ENCODE data around the gene BEST1.
"Not testable (repeated sequence)": the region's sequence is repeated elsewhere in the genome, so short reads cannot be mapped to it uniquely, and the experiment has no call there.

Gene BEST1

DNA sequence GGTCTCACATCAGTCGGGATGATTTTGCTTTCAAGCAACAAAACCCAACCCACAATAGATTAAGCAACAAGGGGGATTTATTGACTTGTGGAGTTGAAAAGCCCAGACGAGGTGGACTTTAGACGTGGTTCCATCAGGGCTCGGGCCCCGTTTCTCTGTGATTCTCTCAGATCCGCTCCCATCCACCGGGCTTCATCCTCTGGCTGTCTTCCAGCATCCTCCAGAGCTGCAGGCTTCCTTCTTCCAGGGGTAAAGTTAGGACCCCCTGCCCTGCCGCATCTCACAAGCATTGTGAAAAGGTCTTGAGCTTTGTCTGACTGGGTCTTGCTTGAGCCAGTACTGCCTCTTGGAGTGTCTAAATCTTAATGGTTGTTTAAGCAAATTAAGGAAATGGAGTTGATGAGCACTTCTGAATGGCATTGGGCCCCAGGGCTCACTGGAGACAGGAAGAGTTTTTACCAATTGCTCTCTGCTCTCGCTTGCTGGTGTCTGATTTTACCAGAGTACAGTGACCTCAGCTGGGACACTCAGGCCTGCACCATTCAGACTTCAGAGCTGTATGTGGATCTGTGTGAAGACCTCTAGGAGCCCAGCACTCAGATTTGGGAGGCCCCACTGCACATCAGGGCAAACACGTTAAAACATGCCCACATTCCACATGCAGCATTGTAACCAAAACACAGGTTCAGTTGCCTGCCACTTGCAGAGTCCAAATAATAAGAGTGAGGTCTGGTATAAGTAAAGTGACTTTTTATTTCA lies 30.8 kb downstream of the BEST1 start:
- DNase-seq: no peak

GRCh38 chr11:61983419-61983818 lies 33.3 kb downstream of the BEST1 start:
- DNase-seq: no peak

DNA sequence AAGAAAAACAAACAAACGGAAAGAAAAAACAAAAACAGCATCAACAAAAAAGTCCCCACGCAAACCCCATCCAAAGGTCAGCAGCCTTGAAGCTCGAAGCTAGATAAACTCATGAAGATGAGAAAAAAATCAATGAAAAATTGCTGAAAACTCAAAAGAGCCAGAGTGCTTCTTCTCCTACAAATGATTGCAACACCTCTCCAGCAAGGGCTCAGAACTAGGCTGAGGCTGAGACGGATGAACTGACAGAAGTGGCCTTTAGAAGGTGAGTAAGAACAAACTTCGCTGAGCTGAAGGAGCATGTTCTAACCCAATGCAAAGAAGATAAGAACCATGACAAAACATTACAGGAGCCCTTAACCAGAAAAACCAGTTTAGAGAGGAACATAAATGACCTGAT lies 35.7 kb downstream of the BEST1 start:
- no peak for DNase-seq

DNA sequence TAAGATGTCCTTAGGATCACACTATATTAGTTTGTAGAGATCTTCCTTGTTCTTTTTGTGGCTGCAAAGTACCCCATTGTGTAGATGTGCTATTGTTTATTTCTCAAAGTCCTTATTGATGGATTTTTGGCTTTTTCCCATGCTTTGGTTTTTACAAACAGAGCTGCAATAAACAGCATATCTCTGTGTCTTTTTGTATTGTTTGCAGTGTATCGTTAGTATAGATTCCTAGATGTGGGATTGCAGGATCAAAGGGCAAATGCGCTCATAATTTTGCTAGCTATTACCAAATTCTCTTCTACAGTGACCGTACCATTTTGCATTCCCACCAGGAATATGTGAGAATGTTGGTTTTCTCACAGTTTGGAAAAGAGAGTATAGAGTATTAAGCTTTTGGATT lies 44.8 kb downstream of the BEST1 start:
- DNase-seq: no peak

DNA sequence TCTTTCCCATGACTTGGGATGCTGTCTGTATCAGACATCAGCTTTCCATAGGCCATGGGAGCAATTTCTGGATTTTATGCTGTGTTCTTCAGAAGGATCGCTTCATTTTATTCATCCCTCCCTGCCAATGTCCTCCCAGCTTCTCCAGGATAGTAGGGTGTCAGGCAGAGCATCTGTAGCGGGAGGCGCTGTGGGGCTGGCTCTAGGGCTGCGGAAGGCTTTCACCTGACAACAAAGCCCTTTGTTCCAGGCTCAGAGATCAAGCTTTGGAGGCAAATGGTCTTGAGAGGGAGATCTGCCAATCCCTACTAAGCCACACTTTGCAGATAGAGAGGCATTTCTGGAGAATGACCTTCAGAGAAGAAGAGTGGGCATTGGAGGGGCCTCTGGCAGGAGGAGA lies 46.8 kb downstream of the BEST1 start:
- no peak for DNase-seq

- no peak for DNase-seq
Observed at GRCh38 chr11:61999141-61999975, 49.2 kb downstream of the BEST1 start.

GRCh38 chr11:62000539-62001446 lies 50.6 kb downstream of the BEST1 start:
- DNase-seq: no peak

GRCh38 chr11:62001450-62002191 lies 51.5 kb downstream of the BEST1 start:
- no peak for DNase-seq

- DNase-seq: not testable (repeated sequence)
Observed at GRCh38 chr11:62002283-62002682, 52.1 kb downstream of the BEST1 start.

GRCh38 chr11:62004473-62004872 lies 54.3 kb downstream of the BEST1 start:
- no peak for DNase-seq

- DNase-seq: no peak
Observed at GRCh38 chr11:62008193-62008592, 58.0 kb downstream of the BEST1 start.

DNA sequence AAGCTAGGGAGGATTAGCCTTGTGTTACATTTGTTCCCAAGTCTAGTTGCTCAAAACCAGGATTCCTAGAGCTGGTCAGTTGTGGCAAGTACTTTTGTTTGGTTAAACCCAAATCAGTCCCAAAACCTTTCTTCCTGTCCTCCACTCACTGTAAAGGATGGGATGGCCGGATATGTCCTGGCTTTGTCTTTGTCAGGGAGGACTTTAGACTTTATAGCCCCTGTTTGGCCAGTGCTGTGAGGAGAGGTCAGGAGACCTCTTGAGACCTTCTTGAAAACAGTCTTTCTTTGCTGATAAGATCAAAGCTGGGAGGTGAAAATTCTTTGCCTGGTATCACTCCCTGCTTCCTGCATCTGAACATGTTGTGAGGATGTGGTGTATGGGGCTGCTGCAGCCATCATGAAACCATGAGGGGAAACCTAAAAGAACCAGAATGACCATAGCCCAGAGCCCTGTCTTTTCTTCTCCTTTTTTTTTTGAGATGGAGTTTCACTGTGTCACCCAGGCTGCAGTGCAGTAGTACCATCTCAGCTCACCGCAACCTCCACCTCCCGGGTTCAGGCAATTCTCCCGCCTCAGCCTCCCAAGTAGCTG lies 60.9 kb downstream of the BEST1 start:
- no peak for DNase-seq

DNA sequence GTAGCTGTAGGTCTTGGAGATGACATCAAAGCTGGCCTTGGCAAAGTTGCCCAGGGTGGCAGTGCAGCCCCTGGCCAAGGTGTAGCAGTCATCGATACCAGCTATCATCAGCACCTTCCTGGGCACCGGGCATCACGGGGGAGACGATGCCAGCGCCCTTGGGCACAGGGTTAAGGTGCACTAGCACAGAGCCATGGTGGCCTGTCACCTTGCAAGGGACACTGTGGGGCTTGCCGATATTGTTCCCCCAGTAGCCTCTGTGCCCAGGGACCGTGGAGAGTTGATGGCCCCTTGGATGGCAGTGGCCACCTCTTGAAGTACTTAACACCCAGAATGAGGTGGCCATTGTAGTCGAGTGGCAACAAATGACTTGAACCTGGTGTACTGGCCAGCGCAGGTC lies 61.7 kb downstream of the BEST1 start:
- DNase-seq: no peak

GRCh38 chr11:62012451-62012831 lies 62.3 kb downstream of the BEST1 start:
- DNase-seq: no peak

- no peak for DNase-seq
Observed at GRCh38 chr11:62012832-62013461, 62.8 kb downstream of the BEST1 start.
